ENCODE results near the gene C1orf21. TPM values are rescaled to one million over a fixed set of nuclear protein-coding genes. Genes with fewer than 3 reads are reported as not detected.

Gene C1orf21
- total RNA-seq, 1 donor: 47.3 TPM

DNA sequence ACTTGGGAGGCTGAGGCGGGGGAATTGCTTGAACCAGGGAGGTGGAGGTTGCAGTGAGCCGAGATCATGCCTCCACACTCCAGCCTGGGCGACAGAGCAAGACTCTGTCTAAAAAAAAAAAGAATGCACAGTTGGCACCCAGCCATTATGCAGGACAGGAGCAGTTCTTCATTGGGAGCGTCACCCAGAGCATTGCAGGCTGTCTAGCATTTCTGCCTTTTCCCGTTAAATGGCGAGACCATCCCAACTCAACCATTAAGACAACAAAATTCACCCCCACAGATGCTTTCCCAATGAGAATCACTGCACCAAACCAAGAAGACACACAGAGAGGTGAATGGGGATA, 262.0 kb downstream of the C1orf21 start:
- TF ChIP-seq, protein P1, sequence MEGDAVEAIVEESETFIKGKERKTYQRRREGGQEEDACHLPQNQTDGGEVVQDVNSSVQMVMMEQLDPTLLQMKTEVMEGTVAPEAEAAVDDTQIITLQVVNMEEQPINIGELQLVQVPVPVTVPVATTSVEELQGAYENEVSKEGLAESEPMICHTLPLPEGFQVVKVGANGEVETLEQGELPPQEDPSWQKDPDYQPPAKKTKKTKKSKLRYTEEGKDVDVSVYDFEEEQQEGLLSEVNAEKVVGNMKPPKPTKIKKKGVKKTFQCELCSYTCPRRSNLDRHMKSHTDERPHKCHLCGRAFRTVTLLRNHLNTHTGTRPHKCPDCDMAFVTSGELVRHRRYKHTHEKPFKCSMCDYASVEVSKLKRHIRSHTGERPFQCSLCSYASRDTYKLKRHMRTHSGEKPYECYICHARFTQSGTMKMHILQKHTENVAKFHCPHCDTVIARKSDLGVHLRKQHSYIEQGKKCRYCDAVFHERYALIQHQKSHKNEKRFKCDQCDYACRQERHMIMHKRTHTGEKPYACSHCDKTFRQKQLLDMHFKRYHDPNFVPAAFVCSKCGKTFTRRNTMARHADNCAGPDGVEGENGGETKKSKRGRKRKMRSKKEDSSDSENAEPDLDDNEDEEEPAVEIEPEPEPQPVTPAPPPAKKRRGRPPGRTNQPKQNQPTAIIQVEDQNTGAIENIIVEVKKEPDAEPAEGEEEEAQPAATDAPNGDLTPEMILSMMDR (IDR thresholded peaks at IDR 0.05; ENCODE audit: insufficient read depth, low read length): no peak
- H3K4me3 ChIP-seq (ENCODE audit: low read depth, low read length): no peak overlapping the region
- no peak for DNase-seq (ENCODE audit: low read depth)

DNA sequence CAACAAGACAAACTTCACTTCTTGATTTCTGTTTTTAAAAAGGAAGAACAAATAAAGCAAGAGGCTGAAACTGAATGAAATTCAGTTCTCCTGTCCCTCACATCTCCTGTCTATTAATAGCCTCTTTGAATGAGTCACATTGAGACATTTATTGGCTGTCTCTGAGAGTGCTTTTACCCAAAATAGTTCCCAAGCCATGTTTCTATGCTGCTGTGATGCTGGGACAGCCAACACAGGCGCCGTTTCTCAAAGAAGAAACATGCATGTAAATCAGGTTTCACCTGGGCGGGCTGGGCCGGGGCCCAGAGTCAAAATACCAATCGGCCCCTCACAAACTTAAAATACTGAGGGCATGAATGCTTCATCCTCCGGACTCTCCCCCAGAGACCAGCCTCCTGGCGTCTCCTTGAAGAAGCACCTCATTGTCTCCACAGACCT, 262.6 kb downstream of the C1orf21 start:
- no peak overlapping the region for H3K4me3 ChIP-seq (ENCODE audit: low read depth, low read length)
- peak; percentile 61 for DNase-seq (ENCODE audit: low read depth)
- TF ChIP-seq, protein P1 (IDR thresholded peaks at IDR 0.05; ENCODE audit: insufficient read depth, low read length): no peak

DNA sequence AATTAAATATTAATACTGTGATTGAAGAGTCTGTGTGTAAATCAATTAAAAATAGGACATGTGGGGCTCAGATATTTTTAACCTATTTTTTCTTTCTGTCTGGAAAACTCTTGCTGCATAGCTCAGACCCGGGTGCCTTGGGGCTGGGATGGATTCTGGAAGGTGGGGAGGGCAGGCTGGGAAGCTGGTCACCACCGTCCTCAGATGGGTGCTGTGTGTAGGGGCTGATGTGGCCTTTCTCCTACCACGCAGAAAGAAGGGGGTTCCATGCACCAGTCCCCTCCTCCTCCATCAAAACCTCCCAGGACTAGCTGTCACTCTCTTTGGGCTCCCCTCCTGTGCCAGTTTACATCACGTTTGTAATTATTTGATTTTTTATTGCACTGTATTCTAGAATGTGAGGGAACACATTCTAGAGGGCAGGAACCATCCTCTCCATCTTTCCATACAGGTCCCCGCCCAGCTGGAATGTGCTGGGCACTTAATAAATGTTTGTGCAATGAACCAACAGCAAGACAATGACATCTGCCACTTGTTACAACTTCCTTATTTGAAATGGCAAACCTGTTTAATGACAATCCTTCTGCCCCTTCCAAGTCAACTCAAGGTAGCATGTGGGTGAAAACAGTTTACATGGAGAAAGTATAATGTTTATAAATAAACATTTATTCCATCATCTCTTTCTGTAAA, 263.5 kb downstream of the C1orf21 start:
- no peak overlapping the region for H3K4me3 ChIP-seq (ENCODE audit: low read depth, low read length)
- TF ChIP-seq, protein P1 (IDR thresholded peaks at IDR 0.05; ENCODE audit: insufficient read depth, low read length): no peak
- DNase-seq (ENCODE audit: low read depth): no peak

DNA sequence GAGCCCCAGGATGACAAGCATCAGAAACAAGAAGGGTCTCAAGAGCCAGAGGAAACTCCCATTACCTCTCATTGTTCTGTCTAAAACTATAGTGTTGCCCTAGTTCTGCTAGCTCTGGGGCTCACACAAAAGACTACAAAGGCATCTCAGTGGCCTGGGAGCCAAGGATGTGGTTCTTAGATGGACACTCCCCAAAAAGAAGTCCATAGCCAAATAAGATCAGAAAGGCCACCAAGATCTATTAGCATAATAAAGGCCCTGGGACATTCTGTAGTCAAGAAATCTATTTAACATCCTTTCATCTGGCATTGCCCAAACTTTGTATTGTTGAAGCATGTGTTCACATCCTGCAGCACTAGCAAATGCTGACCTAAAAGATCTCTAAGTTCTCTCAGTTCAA, 268.4 kb downstream of the C1orf21 start:
- DNase-seq (ENCODE audit: low read depth): no peak
- H3K4me3 ChIP-seq (ENCODE audit: low read depth, low read length): no peak overlapping the region
- TF ChIP-seq, protein P1 (IDR thresholded peaks at IDR 0.05; ENCODE audit: insufficient read depth, low read length): no peak

DNA sequence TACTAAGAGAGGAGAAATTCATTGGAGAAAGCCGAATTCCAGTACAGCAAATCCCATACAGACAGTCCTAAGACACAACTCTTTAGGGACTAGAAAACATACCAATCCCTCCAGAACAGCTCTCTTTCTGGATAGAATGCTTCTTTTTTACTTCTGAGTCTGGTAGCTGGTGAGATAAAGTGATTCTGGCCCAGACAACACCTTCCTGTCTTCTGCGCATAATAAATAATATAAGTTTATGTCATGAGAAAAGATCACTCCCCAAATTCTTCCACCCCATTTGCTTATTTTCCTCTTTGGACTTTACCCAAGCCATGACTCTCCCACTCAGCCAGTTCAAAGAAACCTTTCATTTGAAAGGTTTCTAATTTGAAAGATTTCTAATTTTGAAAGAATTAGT, 269.4 kb downstream of the C1orf21 start:
- no peak overlapping the region for H3K4me3 ChIP-seq (ENCODE audit: low read depth, low read length)
- TF ChIP-seq, protein P1 (IDR thresholded peaks at IDR 0.05; ENCODE audit: insufficient read depth, low read length): no peak
- DNase-seq (ENCODE audit: low read depth): no peak

DNA sequence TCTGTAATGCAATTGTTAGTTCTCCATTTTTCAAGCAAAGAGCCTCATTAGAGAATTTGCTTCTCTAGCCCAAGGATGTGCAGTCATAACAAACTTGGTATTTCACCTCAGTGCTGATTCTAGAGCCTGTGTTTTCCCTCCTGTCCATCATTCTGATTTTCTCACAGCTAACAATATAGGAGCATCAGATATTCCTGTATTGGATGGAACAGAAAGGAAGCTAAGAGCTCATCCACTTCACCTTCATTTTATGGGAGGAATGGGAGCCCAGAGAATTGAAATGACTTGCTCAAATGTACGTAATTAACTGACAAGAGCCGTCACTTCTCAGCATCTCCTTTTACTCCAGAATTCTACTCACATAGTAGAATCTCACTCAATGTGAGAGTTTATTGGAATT, 271.2 kb downstream of the C1orf21 start:
- no peak overlapping the region for H3K4me3 ChIP-seq (ENCODE audit: low read depth, low read length)
- TF ChIP-seq, protein P1 (IDR thresholded peaks at IDR 0.05; ENCODE audit: insufficient read depth, low read length): no peak
- no peak for DNase-seq (ENCODE audit: low read depth)

All from fibroblast of the aortic adventitia (primary cell).